Thymus (tissue), 11 donors: ENCODE measurements around the gene AKAP13. TPM values are rescaled to one million over a fixed set of nuclear protein-coding genes. Genes with fewer than 3 reads are reported as not detected.

ENCODE experiments used
- DNase-seq, 9 donors: peaks; one replicate each; pipeline ENCODE4 v3.0.0-alpha.2; 2013; ENCODE audit warnings: low spot score in 9 of 9, low read depth in 6 of 9, missing footprints in 1 of 9
- H3K27ac ChIP-seq, 2 donors: one replicate each; pipeline ENCODE4 v1.5.1; 2013; ENCODE audit warnings: control low read depth in 1 of 2, low read depth in 1 of 2, low read length in 1 of 2, mild to moderate bottlenecking in 1 of 2, moderate library complexity in 1 of 2
- H3K27me3 ChIP-seq, 2 donors: one replicate each; pipeline ENCODE4 v1.5.1; 2013; ENCODE audit warnings: low read length in 1 of 2; ENCODE audit not compliant: control insufficient read depth in 2 of 2, insufficient read depth in 1 of 2
- H3K36me3 ChIP-seq, 2 donors: one replicate each; pipeline ENCODE4 v1.5.1; 2013; ENCODE audit warnings: low read length in 1 of 2, mild to moderate bottlenecking in 1 of 2, moderate library complexity in 1 of 2; ENCODE audit not compliant: control insufficient read depth in 2 of 2, insufficient read depth in 2 of 2
- H3K4me1 ChIP-seq, 2 donors: one replicate each; pipeline ENCODE4 v1.5.1; 2013; ENCODE audit warnings: low read length in 2 of 2; ENCODE audit not compliant: control insufficient read depth in 2 of 2, insufficient read depth in 2 of 2
- H3K4me3 ChIP-seq, 2 donors: one replicate each; pipeline ENCODE4 v1.5.1; 2013; ENCODE audit warnings: low read length in 2 of 2, control low read depth in 1 of 2, mild to moderate bottlenecking in 1 of 2
- H3K9me3 ChIP-seq, 2 donors: one replicate each; pipeline ENCODE4 v1.5.1; 2013; ENCODE audit warnings: low read length in 1 of 2, mild to moderate bottlenecking in 1 of 2; ENCODE audit not compliant: control insufficient read depth in 2 of 2, insufficient read depth in 1 of 2
- WGBS: extraction: QIAGEN DNeasy Blood & Tissue Kit; methylation state at CpG from one replicate; pipeline ENCODE4 v1.1.7; 2013; 5-methylcytosine and 5-hydroxymethylcytosine counted together
- polyA plus RNA-seq: library from polyadenylated mRNA; stranded (reverse); fragments of 200-250 nt; gene quantifications from one replicate; pipeline ENCODE4 v1.2.3, GENCODE V29; 2013
- total RNA-seq: library from RNA; stranded (reverse); fragments of 120-200 nt; gene quantifications from one replicate; pipeline ENCODE4 v1.2.4, GENCODE V29; 2013
- donor health status: healthy.

The AKAP13 gene
- total and polyA plus RNA-seq, 2 donors: 49.8 to 63.8 TPM

- WGBS: 97% methylated on average over 2 of the region's 2 CpGs
- Histone ChIP-seq H3K9me3 (no peaks in the 10 kb centered on the region), H3K4me1 (peaks cover 5 to 8% of the 10 kb centered on the region in 2 donors), H3K27ac (peak overlapping the region in 1 of 2 donors; percentile 48), H3K27me3 (no peaks in the 10 kb centered on the region), H3K4me3 (no peak overlapping the region), H3K36me3 (no peaks in the 10 kb centered on the region)
- no peak for DNase-seq
These were observed 176.2 kb downstream of the AKAP13 start for GRCh38 chr15:85556618-85556895.

- no peak for DNase-seq
- no peaks in the 10 kb centered on the region for H3K27me3 ChIP-seq
- 94% methylated on average over 6 of the region's 6 CpGs for WGBS
- no peaks in the 10 kb centered on the region for H3K9me3 ChIP-seq
- peaks cover 5 to 8% of the 10 kb centered on the region in 2 donors for H3K4me1 ChIP-seq
- no peaks in the 10 kb centered on the region for H3K36me3 ChIP-seq
- H3K27ac ChIP-seq: no peak overlapping the region
- no peak overlapping the region for H3K4me3 ChIP-seq
These were observed 177.0 kb downstream of the AKAP13 start for GRCh38 chr15:85557385-85557784.

GRCh38 chr15:85558848-85559247 lies 178.4 kb downstream of the AKAP13 start:
- no peak overlapping the region for H3K27ac ChIP-seq
- peaks cover 5 to 8% of the 10 kb centered on the region in 2 donors for H3K4me1 ChIP-seq
- no peaks in the 10 kb centered on the region for H3K9me3 ChIP-seq
- no peak overlapping the region for H3K4me3 ChIP-seq
- DNase-seq: no peak
- no peaks in the 10 kb centered on the region for H3K27me3 ChIP-seq
- H3K36me3 ChIP-seq: no peaks in the 10 kb centered on the region
- 65% methylated on average over 5 of the region's 5 CpGs for WGBS

GRCh38 chr15:85559530-85559929 lies 179.1 kb downstream of the AKAP13 start:
- no peak overlapping the region for H3K27ac ChIP-seq
- DNase-seq: no peak
- 98% methylated on average over 7 of the region's 7 CpGs for WGBS
- peaks cover 5 to 8% of the 10 kb centered on the region in 2 donors for H3K4me1 ChIP-seq
- H3K9me3 ChIP-seq: no peaks in the 10 kb centered on the region
- no peaks in the 10 kb centered on the region for H3K36me3 ChIP-seq
- no peak overlapping the region for H3K4me3 ChIP-seq
- H3K27me3 ChIP-seq: no peaks in the 10 kb centered on the region

GRCh38 chr15:85562824-85563223 lies 182.4 kb downstream of the AKAP13 start:
- no peak overlapping the region for H3K27ac ChIP-seq
- no peaks in the 10 kb centered on the region for H3K9me3 ChIP-seq
- H3K4me1 ChIP-seq: no peaks in the 10 kb centered on the region
- no peak overlapping the region for H3K4me3 ChIP-seq
- DNase-seq: no peak
- H3K36me3 ChIP-seq: no peaks in the 10 kb centered on the region
- no peaks in the 10 kb centered on the region for H3K27me3 ChIP-seq
- WGBS: 97% methylated on average over 6 of the region's 6 CpGs

- DNase-seq: no peak
- Histone ChIP-seq H3K36me3 (no peaks in the 10 kb centered on the region), H3K4me3 (no peak overlapping the region), H3K27ac (no peak overlapping the region), H3K9me3 (no peaks in the 10 kb centered on the region), H3K4me1 (no peaks in the 10 kb centered on the region), H3K27me3 (no peaks in the 10 kb centered on the region)
- 93% methylated on average over 3 of the region's 3 CpGs for WGBS
These were observed 182.9 kb downstream of the AKAP13 start for GRCh38 chr15:85563328-85563727.

GRCh38 chr15:85563731-85564130 lies 183.3 kb downstream of the AKAP13 start:
- H3K9me3 ChIP-seq: no peaks in the 10 kb centered on the region
- no peaks in the 10 kb centered on the region for H3K36me3 ChIP-seq
- H3K27me3 ChIP-seq: no peaks in the 10 kb centered on the region
- H3K4me1 ChIP-seq: no peaks in the 10 kb centered on the region
- H3K27ac ChIP-seq: no peak overlapping the region
- WGBS: 98% methylated on average over 1 of the region's 1 CpG
- DNase-seq: no peak
- no peak overlapping the region for H3K4me3 ChIP-seq

GRCh38 chr15:85564686-85565085 lies 184.3 kb downstream of the AKAP13 start:
- no peaks in the 10 kb centered on the region for H3K9me3 ChIP-seq
- no peak overlapping the region for H3K4me3 ChIP-seq
- no peak for DNase-seq
- H3K36me3 ChIP-seq: no peaks in the 10 kb centered on the region
- WGBS: 91% methylated on average over 2 of the region's 2 CpGs
- no peaks in the 10 kb centered on the region for H3K27me3 ChIP-seq
- H3K27ac ChIP-seq: no peak overlapping the region
- H3K4me1 ChIP-seq: no peaks in the 10 kb centered on the region

GRCh38 chr15:85568261-85568808 lies 187.9 kb downstream of the AKAP13 start:
- no peaks in the 10 kb centered on the region for H3K4me1 ChIP-seq
- H3K4me3 ChIP-seq: no peak overlapping the region
- no peaks in the 10 kb centered on the region for H3K36me3 ChIP-seq
- H3K27ac ChIP-seq: no peak overlapping the region
- H3K27me3 ChIP-seq: no peaks in the 10 kb centered on the region
- WGBS: 97% methylated on average over 7 of the region's 7 CpGs
- no peak for DNase-seq
- H3K9me3 ChIP-seq: no peaks in the 10 kb centered on the region

GRCh38 chr15:85570336-85570735 lies 189.9 kb downstream of the AKAP13 start:
- Histone ChIP-seq H3K4me1 (no peaks in the 10 kb centered on the region), H3K4me3 (no peak overlapping the region), H3K36me3 (no peaks in the 10 kb centered on the region), H3K27me3 (no peaks in the 10 kb centered on the region), H3K9me3 (no peaks in the 10 kb centered on the region), H3K27ac (no peak overlapping the region)
- 98% methylated on average over 8 of the region's 8 CpGs for WGBS
- DNase-seq: no peak
